CD4-positive, alpha-beta T cell (primary cell): ENCODE measurements around the gene DIO2. TPM values are rescaled to one million over a fixed set of nuclear protein-coding genes. Genes with fewer than 3 reads are reported as not detected.

Source experiments
- ATAC-seq: fragments of 200-7000 bp; cut with Tn5 transposase; one replicate; pipeline ENCODE4 v1.10.0; 2022; ENCODE audit warnings: mild to moderate bottlenecking; ENCODE audit not compliant: poor library complexity
- CTCF ChIA-PET: fragments of 350-600 bp; sonication (Branson Sonifier 250); formaldehyde crosslinking; loops from one replicate; lab custom pipeline; 2021; ENCODE audit warnings: antibody characterized with exemption, inconsistent platforms; lab: Charles Lee
- POLR2A ChIA-PET: fragments of 350-600 bp; sonication (Branson Sonifier 250); formaldehyde crosslinking; loops from one replicate; lab custom pipeline; 2021; ENCODE audit warnings: antibody characterized with exemption, inconsistent platforms; lab: Charles Lee
- DNase-seq, 14 experiments: peaks; one replicate each; pipeline ENCODE4 v3.0.0-alpha.2; 2013 to 2020; ENCODE audit warnings: mixed read lengths in 2 of 14
- H3K27ac ChIP-seq, 2 donors: one replicate each; pipeline versions ENCODE4 v1.5.1 to v1.7.0; 2013; ENCODE audit warnings: low read length in 2 of 2, low read depth in 1 of 2, mild to moderate bottlenecking in 1 of 2
- H3K27me3 ChIP-seq, 2 experiments: 1 replicate in 1 of 2; 2 replicates in 1 of 2; pipeline versions ENCODE4 v1.6.1 to v1.7.0; 2013; ENCODE audit warnings: low read length in 2 of 2, control low read depth in 1 of 2, mild to moderate bottlenecking in 1 of 2, moderate library complexity in 1 of 2; ENCODE audit not compliant: insufficient read depth in 2 of 2, control insufficient read depth in 1 of 2
- H3K36me3 ChIP-seq: one replicate; pipeline ENCODE4 v1.6.1; 2013; ENCODE audit warnings: low read length, control low read depth; ENCODE audit not compliant: insufficient read depth
- H3K4me1 ChIP-seq: one replicate; pipeline ENCODE4 v1.6.1; 2013; ENCODE audit warnings: low read length, control low read depth; ENCODE audit not compliant: insufficient read depth
- H3K4me3 ChIP-seq: one replicate; pipeline ENCODE4 v1.5.1; 2013; ENCODE audit warnings: mild to moderate bottlenecking, low read length, moderate library complexity
- H3K9me3 ChIP-seq, 2 experiments: 1 replicate in 1 of 2; 2 replicates in 1 of 2; pipeline versions ENCODE4 v1.6.1 to v1.7.0; 2013; ENCODE audit warnings: low read length in 2 of 2, mild to moderate bottlenecking in 2 of 2, control low read depth in 1 of 2, moderate library complexity in 1 of 2; ENCODE audit not compliant: control insufficient read depth in 1 of 2, insufficient read depth in 1 of 2
- H3K27ac Mint-ChIP-seq: one replicate; pipeline ENCODE4 v1.8.0; 2020; ENCODE audit warnings: mixed read lengths
- H3K27me3 Mint-ChIP-seq: one replicate; pipeline ENCODE4 v1.8.0; 2021; ENCODE audit warnings: mixed read lengths
- H3K36me3 Mint-ChIP-seq: one replicate; pipeline ENCODE4 v1.8.0; 2021; ENCODE audit warnings: low read depth, mixed read lengths
- H3K4me1 Mint-ChIP-seq: one replicate; pipeline ENCODE4 v1.8.0; 2021; ENCODE audit warnings: low read depth, mixed read lengths
- H3K4me3 Mint-ChIP-seq: one replicate; pipeline ENCODE4 v1.8.0; 2020; ENCODE audit warnings: mild to moderate bottlenecking, mixed read lengths
- H3K9me3 Mint-ChIP-seq: one replicate; pipeline ENCODE4 v1.8.0; 2020; ENCODE audit warnings: mixed read lengths
- intact Hi-C, 2 experiments: fragments of 100-400 bp; cut with DNase I in 1 of 2; cut with micrococcal nuclease in 1 of 2; formaldehyde crosslinking; loops; one replicate each; pipeline versions ENCODE4 v1.15.1 to v1.9.0; 2023 to 2025; cut with DNase I, micrococcal nuclease
- total RNA-seq, 174 experiments: library from RNA in 2 of 174; stranded (reverse) in 2 of 174; gene quantifications; one replicate each; pipeline ENCODE4 v1.2.3 and lab custom pipeline; 2021 to 2026
- TF ChIP-seq, protein P1 (sequence below): fragments of 200-600 bp; IDR thresholded peaks from one replicate; pipeline ENCODE4 v1.8.0; 2022; ENCODE audit warnings: antibody characterized with exemption, mild to moderate bottlenecking

Gene DIO2
- total RNA-seq, 2 experiments from 2014 or later = not detected

DNA sequence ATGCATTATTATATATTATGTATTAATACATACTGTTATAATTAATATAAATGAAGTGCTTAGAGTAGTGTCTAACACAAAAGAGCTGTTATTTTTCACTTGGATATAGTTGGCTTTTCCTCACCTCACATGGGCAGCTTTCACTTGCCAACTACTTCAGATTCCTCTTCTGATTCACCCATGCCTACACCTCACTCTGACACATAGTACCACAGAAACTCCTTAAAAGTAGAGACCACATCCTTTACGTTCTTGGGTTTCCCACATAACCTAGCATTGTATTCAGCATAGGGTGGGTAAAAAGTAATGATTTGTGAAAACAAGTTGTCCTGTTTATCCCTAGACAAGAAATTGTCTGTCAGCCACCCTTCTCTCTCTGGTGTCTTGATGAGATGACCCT lies 61.0 kb downstream of the DIO2 start:
- peaks cover 0 to 4% of the 10 kb centered on the region in 2 experiments for H3K27me3 ChIP-seq
- intact Hi-C loops = no loop called here
- Mint-ChIP-seq H3K4me1 (no peaks in the 10 kb centered on the region), H3K9me3 (no peaks in the 10 kb centered on the region), H3K4me3 (no peak overlapping the region), H3K36me3 (no peaks in the 10 kb centered on the region), H3K27ac (no peak overlapping the region), H3K27me3 (no peaks in the 10 kb centered on the region)
- POLR2A ChIA-PET = no interaction called here
- no peak overlapping the region for H3K27ac ChIP-seq
- H3K4me1 ChIP-seq = no peaks in the 10 kb centered on the region
- no peak for DNase-seq
- TF ChIP-seq, protein P1, sequence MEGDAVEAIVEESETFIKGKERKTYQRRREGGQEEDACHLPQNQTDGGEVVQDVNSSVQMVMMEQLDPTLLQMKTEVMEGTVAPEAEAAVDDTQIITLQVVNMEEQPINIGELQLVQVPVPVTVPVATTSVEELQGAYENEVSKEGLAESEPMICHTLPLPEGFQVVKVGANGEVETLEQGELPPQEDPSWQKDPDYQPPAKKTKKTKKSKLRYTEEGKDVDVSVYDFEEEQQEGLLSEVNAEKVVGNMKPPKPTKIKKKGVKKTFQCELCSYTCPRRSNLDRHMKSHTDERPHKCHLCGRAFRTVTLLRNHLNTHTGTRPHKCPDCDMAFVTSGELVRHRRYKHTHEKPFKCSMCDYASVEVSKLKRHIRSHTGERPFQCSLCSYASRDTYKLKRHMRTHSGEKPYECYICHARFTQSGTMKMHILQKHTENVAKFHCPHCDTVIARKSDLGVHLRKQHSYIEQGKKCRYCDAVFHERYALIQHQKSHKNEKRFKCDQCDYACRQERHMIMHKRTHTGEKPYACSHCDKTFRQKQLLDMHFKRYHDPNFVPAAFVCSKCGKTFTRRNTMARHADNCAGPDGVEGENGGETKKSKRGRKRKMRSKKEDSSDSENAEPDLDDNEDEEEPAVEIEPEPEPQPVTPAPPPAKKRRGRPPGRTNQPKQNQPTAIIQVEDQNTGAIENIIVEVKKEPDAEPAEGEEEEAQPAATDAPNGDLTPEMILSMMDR = no peak
- ATAC-seq = no peak
- CTCF ChIA-PET = no interaction called here
- H3K36me3 ChIP-seq = no peaks in the 10 kb centered on the region
- no peaks in the 10 kb centered on the region for H3K9me3 ChIP-seq
- H3K4me3 ChIP-seq = no peak overlapping the region
